DOHH2 (cell line): ENCODE measurements around the gene FAM186B.

Source experiments
- CTCF ChIP-seq: fragments of 200-600 bp; sonication (generic); IDR thresholded peaks from one replicate; pipeline ENCODE4 v1.5.1; 2014; ENCODE audit warnings: antibody characterized with exemption, mild to moderate bottlenecking, low read depth, low read length; ENCODE audit not compliant: poor library complexity, severe bottlenecking
- EZH2phosphoT487 ChIP-seq: fragments of 200-600 bp; sonication (generic); IDR thresholded peaks from 2 replicates; pipeline ENCODE4 v1.6.1; 2017; ENCODE audit warnings: borderline replicate concordance, mild to moderate bottlenecking, antibody characterized with exemption, low read length, moderate library complexity, mixed read lengths

GRCh38 chr12:49559011-49559675 is 46.3 kb downstream of the FAM186B start:
- TF ChIP-seq CTCF (no peak), EZH2phosphoT487 (no peak)
